Superior temporal gyrus (tissue), 1 donor: ENCODE measurements around the gene DENND2A.
"Not testable (repeated sequence)": the region's sequence is repeated elsewhere in the genome, so short reads cannot be mapped to it uniquely, and the experiment has no call there.

ENCODE experiments used
- DNase-seq: peaks from one replicate; pipeline ENCODE4 v3.0.0-alpha.2; 2016; ENCODE audit errors: extremely low spot score

The DENND2A gene

DNA sequence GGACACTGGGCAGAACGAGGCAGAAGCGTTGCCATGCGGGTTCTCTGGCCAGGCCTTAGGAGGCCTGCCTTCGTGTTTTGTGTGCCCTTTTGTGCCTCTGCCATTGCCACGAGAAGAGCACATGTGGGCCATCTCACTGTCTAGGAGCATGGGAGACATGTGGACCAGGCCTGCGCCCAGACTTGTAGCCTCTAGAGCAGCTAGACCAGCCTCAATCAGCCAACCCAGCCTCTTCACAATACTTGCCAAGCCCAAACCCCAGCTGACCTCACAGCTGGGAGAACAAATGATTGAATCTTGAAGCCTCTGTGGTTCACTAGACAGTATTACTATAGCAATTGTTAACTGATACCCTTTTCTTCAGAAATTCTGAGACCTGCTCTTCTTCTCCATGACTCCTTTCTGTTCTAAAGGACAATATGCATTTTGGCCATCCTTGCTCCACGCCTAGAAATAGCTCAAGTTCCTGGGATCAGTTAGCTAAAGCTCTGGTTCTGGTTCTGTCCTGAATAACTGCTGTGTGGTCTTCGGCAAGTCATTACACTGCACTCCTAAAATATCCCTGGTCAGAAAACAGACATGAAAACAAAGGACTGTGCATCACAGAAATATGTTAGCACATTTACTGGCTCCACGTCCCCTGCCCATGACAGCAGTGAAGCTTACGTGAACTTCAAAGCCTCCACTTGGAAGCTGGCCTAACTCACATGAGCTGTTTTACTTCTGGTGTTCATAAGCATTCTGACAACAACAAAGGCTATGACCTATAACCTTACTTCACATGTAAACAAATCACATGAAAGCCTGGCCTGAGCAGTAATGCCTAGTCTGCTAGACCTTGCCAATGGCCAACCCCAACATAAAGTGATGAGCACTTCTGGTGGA is 89.0 kb downstream of the DENND2A start:
- no peak for DNase-seq

DNA sequence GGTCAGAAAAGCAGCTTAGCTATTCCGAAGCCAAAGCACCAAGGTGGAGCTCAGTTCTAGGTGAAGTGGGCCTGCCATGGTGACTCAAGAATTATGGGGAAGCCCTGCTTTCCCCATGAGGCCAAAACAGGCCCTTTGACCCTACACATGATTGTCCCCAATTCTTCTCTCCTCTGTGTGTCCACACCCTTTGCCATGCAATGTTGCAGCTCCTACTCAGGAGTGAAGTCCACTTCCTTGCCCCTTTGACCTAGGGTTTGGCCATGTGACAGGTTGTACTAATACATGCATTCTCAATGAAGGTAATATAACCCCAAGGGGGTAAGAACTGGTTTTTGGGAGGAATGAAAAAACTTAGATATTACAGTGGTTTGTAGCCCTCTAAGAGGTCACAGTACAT is 93.7 kb downstream of the DENND2A start:
- no peak for DNase-seq

DNA sequence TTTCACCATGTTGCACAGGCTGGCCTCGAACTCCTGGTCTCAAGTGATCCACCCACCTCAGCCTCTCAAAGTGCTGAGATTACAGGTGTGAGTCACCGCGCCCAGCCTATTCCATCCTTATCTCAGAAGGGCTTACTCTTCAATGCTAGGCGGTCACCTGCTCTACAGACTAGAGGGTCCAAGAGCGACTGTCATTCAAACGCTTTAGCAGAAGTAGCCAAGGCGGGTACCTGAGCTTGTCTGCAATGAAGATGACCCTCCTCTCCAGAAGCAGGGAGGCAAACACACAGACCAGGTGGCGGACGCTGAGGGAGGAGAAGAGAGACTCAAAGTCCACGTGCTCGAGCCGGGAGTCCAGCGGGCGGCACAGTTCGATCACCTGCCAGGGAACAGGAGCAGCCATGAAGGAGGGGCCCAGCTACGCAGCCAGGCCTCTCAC is 96.2 kb downstream of the DENND2A start:
- DNase-seq = no peak

DNA sequence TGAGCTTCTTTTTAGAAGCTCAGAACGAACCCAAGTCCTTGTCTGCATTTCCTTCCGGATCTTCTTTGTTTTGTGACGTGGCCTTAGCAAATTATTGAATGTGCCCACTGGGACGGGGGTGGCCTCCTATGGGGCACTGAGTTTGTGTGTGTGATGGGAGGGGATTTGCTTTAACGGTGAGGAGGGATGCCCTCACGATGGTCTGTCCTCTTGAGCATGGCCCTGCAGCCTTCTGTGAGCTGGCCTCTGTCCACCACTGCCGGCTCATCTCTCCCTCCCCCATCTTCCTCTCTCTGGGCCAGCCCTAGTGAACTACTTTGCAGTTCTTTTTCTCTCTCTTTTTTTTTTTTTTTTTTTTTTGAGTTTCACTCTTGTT is 98.4 kb downstream of the DENND2A start:
- DNase-seq = no peak

DNA sequence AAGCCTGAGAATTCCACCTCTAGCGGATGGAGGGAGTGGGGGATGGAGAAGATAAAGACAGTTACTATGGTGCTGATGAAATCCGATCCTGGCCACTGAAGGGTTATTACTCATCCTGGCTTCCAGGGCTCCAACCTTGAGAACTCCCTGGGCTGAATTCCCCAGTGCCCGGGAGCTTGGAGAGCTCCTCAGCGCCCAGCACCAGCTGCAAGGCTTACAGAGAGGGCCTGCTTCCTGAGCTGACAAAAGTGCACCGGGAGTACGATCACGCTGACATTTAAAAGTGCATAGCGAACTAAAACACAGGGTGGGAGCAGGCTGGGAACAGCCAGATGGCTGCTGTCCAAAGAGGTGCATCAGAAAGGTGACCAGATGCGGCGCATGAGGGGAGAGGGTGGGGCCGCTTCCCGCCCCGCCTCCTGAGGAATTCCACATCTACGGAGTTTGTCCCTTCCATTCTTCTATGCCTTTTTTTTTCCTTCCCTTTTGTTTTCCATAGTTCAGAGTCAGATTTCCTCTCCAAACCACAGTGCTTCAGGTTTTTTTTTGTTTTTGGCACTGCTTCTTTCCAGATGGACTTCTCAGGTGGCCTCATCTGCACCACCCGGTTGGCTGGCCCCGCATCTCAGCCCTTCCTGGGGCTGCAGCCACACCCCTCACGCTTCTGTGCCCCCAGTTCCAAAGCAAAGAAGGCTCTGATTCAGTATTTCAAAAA is 98.9 kb downstream of the DENND2A start:
- no peak for DNase-seq

DNA sequence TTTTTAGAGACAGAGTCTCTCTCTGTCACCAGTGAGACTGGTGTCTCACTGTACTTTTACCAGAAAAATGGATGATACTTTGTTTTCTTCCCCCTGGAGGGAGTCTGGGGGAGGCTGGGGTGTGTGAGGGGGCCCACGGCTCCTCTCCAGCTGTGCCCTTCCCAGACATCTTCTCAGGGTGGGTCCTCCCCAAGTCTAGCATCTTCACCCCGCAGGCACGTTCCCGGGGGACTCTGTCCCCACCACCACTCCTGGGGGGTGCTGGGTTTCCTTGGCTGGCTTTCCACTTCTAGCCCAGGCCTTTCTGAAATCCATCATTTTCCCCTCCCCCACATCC is 99.5 kb downstream of the DENND2A start:
- DNase-seq = no peak

DNA sequence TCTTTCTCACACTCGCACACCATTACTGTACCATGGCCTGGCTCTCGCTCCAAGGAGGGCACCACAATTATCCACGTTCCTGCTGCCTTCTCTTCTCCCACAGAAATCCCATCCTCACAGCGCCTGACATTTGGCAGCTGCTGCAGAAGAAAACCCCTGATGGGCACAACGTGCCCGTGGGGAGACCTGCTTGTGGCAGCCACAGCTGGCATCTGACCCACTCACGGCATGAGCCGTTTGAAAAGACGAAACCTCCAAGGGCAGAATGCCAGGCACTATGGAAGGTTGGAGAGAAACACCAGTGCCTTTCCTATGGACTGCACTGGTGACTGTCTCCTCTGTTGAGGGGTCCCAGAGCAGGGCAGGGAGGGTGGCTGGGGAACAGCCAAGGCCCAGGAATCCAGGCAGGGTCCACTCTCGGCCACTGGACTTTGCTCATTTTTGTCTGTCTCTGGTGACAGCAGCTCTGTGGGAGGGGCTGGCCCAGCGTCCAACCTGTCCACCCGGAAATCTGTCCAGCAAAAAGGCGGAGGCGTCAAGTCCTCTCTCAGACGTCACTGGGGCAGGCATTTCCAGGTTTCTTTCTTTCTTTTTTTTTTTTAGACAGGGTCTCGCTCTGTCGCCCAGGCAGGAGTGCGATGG is 100.4 kb downstream of the DENND2A start:
- no peak for DNase-seq

DNA sequence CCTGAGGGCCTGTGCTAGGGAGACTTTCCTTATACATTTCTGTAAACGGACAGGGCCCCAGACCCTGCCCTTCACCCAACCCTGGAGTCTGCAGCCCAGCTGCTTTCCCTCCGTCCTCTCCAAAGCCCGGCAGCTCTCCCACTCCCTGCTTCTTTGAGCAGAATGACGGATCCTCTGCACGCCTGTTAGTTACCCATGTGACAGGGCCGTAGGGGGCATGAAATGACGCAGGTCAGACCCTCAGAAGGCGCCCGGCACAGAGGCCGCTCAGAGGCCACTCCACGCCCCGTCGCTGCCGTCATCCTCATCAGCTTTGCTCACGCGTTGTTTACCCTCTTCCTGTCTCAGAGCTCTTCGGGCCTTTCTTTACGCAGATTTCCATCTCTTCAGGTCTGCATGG is 101.2 kb downstream of the DENND2A start:
- DNase-seq = no peak

DNA sequence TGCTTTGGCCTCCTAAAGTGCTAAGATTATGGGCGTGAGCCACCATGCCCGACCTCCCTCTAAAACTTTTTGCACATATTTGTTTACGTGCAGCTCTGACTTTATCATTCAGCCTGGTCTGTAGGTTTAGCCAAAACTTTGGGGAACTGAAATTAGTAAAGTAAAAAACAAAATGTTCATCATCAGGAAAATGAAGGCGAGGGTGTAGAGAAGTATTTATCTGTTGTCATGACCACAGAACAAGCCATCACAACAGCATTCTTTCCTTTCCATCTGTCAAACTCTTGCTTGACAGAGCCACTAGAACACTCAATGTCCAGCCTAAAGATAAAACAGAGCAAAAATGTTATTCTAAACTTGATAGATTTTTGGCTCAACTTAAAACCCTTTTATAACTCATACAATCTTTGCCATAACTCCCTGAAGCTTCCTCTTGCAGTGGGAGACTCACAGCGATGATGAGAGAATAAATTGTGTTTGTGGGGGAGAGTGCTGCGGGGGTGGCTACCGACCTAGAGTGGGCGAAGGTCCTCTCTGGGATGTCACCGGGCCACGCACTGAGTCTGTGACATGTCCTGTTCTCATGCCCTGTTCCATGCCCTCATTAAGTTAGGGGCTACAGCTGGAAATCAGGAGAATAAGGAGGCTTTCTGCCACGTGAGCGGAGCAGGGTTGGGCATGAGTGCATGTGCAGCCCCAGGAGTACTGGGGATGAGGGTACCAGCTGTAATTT is 102.7 kb downstream of the DENND2A start:
- DNase-seq = no peak

DNA sequence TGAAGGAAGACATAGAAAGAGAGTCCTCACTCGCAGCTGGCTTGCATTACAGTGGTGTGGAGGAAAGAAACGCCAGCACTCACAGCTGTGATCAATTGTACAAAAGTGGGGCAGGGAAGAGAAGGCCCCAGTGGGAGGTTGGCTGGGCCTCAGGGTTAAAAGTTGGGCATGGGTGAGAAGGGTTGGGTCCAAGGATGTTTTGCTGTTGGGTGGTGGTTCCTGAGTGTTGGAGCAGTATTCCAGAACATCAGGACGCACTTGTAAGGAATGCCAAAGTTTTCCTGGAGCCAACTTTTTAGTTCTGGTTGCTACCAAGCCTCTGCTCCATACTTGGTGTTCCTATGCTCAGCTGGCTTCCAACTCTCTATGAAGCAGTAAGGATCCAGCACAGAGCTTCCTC is 105.9 kb downstream of the DENND2A start:
- DNase-seq = no peak

DNA sequence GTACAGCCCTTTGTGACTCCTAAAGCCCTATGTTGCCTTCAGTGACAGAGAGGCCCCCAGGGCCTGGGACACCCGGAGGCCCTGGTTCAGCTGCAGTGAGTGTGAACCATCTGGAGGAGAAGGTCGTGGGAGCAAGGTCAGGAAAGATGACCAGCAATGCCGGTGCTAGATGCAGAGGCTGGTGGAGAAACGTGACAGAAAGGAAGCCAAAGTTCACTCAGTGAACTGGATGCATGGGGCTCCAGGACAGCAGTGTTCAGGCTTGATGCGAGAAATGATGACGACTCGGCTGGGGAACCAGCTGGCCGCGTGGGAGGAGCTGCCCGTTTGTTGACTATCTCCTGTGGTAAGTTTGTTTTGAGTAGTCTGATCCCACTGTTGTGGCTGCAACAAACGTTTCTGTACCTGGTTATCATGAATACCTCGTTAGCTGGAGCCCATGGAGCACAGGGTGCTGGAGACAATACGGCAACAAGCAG is 107.2 kb downstream of the DENND2A start:
- no peak for DNase-seq

DNA sequence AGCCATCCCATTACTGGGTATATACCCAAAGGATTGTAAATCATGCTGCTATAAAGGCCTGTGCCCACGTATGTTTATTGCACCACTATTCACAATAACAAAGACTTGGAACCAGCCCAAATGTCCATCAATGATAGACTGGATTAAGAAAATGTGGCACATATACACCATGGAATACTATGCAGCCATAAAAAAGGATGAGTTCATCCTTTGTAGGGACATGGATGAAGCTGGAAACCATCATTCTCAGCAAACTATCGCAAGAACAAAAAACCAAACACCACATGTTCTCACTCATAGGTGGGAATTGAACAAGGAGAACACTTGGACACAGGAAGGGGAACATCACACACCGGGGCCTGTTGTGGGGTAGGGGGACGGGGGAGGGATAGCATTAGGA is 111.2 kb downstream of the DENND2A start:
- not testable (repeated sequence) for DNase-seq

DNA sequence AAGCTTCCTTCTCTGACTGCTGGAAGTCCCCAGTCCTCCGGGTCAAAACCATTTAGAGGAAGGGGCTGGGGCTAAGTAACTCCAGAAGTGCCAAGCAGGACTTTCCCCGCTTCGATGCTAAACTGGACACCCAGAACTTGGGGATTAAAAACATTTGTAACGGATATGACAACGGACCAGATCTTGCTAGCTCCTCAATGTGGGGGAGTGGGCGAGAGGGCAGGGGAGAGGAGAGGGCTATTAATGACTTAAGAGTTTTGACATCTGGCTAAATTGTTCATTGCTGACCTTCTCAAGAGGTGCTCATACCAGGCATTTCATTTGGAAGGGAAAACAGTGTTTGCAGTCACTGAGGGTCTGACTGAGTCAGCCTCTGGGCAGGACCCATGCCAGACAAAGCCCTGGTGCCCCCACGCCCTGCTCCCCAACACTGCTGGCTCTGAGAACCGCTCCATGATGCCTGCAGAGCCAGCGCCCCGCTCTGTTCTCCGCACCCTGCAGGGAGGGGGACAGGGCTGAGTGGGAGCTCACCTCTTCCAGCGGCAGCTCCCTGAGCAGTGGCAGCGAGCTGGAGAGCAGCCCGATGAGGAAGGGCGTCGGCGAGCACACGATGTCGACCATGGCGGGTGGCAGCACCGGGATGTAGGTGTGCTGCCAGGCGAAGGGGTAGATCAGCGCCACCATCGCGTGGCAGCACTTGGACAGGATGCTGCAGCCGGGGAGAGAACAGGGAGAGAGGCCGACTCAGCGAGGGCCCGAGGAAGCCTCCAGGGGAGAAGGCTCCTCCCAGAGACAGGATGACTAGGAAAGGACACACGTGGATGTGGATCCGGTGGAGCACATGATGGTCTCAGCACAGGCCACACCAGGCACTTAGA is 113.6 kb downstream of the DENND2A start:
- no peak for DNase-seq

DNA sequence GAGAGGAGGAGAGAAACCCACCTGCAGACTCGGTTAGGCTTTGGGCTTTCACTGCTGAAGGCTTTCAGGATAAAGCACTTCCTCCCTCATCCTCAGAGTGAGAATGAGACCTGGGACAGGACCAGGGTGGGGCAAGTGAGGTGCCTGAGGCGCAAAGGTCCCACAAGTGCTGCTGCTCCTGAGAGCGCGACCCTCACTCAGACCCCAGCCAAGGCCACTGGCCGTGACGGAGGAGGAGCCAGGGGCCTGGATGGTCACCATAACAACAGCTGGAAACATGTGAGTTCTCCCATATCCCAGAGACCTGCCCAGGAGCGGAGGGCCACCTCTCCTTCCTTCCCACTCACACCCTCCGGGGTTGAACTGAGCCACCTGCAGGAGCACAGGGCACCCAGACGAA is 114.4 kb downstream of the DENND2A start:
- DNase-seq = no peak

DNA sequence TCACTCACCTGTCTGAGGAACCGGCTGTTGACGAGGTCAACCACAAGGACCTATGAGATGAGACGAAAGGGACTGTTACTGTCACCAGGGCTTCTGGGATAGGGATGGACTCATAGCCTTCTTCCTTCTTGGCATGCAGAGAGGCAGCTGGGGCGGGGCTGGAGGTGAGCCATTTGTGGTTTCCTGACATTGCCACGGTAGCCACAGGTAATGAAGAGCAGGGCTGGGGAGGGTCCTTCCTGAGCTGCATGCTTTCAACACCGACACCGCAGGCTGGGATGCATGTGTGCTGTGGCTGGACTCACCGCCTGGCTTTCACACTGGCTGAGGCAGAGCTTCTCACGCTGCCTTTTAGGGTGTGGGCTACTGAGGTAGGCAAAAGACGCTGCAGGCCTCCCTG is 114.9 kb downstream of the DENND2A start:
- DNase-seq = no peak

DNA sequence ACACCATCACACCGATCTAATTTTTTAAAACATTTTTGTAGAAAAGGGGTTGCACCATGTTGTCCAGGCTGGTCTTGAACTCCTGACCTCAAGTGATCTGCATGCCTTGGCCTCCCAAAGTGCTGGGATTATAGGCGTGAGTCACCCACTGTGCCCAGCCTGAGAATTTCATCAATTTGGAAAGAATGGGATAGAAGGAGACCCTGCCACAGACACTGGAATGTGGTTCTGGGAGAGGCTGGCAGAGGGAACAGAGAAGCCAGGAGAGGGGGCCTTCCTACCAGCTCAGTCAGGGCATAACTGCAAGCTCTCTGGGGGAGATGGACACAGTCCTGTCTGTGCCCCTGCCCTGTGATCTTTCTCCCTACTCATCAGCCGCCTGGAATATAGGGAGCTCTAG is 119.2 kb downstream of the DENND2A start:
- no peak for DNase-seq

DNA sequence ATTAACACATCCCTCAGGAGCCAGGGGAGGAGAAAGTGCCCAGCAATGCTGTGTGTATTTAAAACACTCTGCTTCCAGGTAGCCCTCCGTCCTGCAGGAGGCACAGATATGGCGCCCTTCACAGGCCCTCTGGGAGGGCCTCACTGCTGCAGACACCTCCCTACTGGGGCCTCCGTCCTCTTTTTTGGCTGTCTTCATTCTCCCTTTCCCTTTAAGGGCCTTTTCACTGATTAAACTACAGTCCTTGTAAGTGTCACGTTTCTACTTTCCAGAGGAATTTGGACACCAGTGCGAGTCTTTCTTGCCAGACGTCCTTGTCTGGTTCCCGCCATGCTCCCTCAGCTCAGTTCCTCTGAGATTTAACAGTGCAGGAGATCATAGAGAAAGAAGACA is 121.6 kb downstream of the DENND2A start:
- no peak for DNase-seq

DNA sequence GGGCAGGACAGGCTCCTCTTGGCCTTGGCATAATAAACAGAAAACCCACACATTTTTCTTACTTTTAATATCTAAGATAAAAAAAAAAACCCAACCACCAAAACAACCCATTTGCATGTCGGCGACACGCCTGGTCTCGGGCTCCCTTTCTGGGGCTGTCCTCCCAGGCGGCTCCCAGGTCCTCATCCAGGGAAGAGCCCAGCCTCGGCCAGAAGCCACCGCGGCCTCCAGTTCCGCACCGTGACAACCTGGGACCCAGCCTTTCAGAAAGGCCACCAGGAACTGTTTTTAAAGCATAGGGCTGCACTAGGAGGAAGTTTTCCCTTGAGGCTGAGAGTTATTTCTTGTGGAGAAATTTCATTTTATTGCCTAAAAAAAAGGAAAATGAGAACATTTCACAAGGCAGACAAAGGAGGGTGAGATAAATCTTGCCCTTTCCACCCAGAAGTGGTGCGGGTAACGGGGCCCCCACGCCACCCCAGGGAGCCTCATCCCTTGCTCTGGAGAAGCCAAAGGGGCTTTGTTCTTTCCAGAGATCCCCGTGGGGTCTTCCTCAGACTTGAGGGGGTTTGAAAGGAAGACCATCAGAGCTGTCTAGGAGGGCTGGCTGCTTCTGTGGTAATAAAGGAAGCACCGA is 122.1 kb downstream of the DENND2A start:
- no peak for DNase-seq

DNA sequence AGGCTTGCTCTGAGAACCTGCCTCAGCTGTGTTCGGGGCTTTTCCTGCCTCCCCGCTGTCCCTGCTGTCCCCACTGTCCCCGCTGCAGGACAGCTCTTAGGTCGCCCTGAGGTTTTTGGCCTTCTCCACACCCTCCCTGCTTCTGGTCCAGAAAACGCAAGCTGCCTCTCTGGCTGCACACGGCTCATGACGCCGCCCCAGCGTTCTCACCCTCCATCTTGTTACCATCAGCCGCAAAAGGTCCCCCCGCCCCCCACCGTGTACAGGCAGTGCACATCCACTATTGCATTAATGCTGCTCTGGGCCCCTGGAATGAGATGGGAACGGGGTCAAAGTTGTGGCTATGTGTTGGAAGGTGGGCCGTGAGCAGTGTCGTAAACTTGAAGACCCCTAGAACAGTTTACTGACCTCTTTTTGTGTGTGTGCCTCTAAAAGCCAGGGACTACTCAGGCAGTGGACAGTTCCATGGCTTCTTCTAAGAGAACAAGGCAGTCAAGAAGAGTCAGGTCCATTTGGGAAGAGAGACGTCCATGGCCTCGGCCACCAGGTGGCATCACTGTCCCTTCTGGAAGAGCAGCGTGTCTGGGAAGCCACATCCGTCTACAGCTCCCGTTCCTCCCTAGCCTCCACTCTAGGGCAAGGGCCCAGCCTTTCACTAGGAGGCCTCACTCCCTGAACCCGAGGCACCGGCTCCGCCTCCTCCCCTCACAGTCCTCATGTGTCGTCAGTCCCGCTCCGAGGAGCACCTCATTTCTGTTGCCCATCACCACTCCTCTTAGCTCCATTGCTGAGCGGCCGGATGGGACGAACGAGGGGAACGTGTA is 122.9 kb downstream of the DENND2A start:
- DNase-seq = peak; percentile 94
